Measurements from ENCODE around the gene TGM6.

DNA sequence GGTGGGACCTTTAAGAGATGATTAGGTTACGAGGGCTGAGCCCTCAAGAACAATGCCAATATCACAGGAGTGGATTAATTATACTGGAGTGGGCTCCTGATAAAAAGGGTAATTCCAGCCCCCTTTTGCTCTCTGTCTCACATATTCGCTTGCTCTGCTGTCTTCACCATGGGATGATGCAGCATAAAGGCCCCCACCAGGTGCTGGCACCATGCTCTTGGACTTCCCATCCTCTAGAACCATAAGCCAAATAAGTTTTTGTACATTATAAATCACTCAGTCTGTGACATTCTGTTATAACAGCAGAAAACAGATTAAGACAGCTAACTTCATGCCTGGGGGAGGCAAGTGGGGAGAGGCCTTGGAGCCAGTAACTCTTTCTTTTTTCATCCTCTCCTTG lies 99.7 kb downstream of the TGM6 start:
- TF ChIP-seq, protein P1, sequence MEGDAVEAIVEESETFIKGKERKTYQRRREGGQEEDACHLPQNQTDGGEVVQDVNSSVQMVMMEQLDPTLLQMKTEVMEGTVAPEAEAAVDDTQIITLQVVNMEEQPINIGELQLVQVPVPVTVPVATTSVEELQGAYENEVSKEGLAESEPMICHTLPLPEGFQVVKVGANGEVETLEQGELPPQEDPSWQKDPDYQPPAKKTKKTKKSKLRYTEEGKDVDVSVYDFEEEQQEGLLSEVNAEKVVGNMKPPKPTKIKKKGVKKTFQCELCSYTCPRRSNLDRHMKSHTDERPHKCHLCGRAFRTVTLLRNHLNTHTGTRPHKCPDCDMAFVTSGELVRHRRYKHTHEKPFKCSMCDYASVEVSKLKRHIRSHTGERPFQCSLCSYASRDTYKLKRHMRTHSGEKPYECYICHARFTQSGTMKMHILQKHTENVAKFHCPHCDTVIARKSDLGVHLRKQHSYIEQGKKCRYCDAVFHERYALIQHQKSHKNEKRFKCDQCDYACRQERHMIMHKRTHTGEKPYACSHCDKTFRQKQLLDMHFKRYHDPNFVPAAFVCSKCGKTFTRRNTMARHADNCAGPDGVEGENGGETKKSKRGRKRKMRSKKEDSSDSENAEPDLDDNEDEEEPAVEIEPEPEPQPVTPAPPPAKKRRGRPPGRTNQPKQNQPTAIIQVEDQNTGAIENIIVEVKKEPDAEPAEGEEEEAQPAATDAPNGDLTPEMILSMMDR (IDR thresholded peaks at IDR 0.05), result no peak
- no peak for TF ChIP-seq POLR2A (IDR thresholded peaks at IDR 0.05)

Data from lower leg skin (tissue), 3 donors.